DND-41 (cell line): ENCODE results near the gene GNG13.

Experiments used
- ATAC-seq: fragments of 200-7000 bp; cut with Tn5 transposase; 3 replicates; pipeline ENCODE4 v1.9.1; 2021; ENCODE audit warnings: low read depth; ENCODE audit not compliant: insufficient read depth
- DNase-seq: peaks from one replicate; pipeline ENCODE4 v3.0.0-alpha.2; 2020
- H2AFZ ChIP-seq: 2 replicates; pipeline ENCODE4 v1.6.0; 2012; ENCODE audit warnings: low read depth, low read length
- H3K27ac ChIP-seq: 2 replicates; pipeline ENCODE4 v1.5.1; 2012; ENCODE audit warnings: low read length, inconsistent platforms
- H3K27me3 ChIP-seq: fragments of 200-600 bp; sonication (generic); 2 replicates; pipeline ENCODE4 v1.6.0; 2012; ENCODE audit warnings: low read length, mild to moderate bottlenecking, inconsistent platforms; ENCODE audit not compliant: insufficient read depth, poor library complexity
- H3K36me3 ChIP-seq: 2 replicates; pipeline ENCODE4 v1.5.1; 2012; ENCODE audit warnings: low read length, inconsistent platforms; ENCODE audit not compliant: insufficient read depth
- H3K4me1 ChIP-seq: 2 replicates; pipeline ENCODE4 v1.5.1; 2012; ENCODE audit warnings: mild to moderate bottlenecking, low read length; ENCODE audit not compliant: insufficient read depth
- H3K4me2 ChIP-seq: 2 replicates; pipeline ENCODE4 v1.6.0; 2012; ENCODE audit warnings: mild to moderate bottlenecking, moderate library complexity, low read length, inconsistent platforms; ENCODE audit not compliant: insufficient read depth
- H3K4me3 ChIP-seq, 2 experiments: fragments of 200-600 bp in 1 of 2; shearing (Covaris generic) in 1 of 2; 2 replicates each; pipeline ENCODE4 v1.5.1; 2012 to 2016; ENCODE audit warnings: inconsistent platforms in 2 of 2, low read length in 2 of 2, mild to moderate bottlenecking in 2 of 2, low read depth in 1 of 2, moderate library complexity in 1 of 2
- H3K79me2 ChIP-seq: 2 replicates; pipeline ENCODE4 v1.6.0; 2012; ENCODE audit warnings: low read length, inconsistent platforms; ENCODE audit not compliant: insufficient read depth
- H3K9ac ChIP-seq: 2 replicates; pipeline ENCODE4 v1.6.0; 2012; ENCODE audit warnings: low read depth, mild to moderate bottlenecking, inconsistent platforms, low read length, moderate library complexity
- H3K9me3 ChIP-seq: 2 replicates; pipeline ENCODE4 v1.5.1; 2012; ENCODE audit warnings: low read length, moderate library complexity, mild to moderate bottlenecking, inconsistent platforms; ENCODE audit not compliant: insufficient read depth, severe bottlenecking
- H4K20me1 ChIP-seq: 2 replicates; pipeline ENCODE4 v1.6.0; 2012; ENCODE audit warnings: low read length; ENCODE audit not compliant: insufficient read depth
- CTCF ChIP-seq: IDR thresholded peaks from 2 replicates; pipeline ENCODE4 v1.5.1; 2012; ENCODE audit warnings: borderline replicate concordance, low read length, moderate library complexity, mild to moderate bottlenecking; ENCODE audit not compliant: poor library complexity, severe bottlenecking; ENCODE audit errors: extremely low read depth
- EZH2 ChIP-seq: IDR thresholded peaks from 3 replicates; pipeline ENCODE4 v1.6.1; 2012; ENCODE audit warnings: borderline replicate concordance, low read depth, mild to moderate bottlenecking, moderate library complexity, low read length, inconsistent platforms; ENCODE audit not compliant: severe bottlenecking

GNG13 gene

GRCh38 chr16:799948-800833, at the start of gene GNG13:
Gene GNG13, minus strand, starts transcription at chr16:800734. Its CDS starts 1,657 bp downstream, at chr16:799077.
- TF ChIP-seq EZH2 (no peak), CTCF (no peak)
- ATAC-seq (no peak; the same call in 2 of the 3 replicates), DNase-seq (no peak)
- Histone ChIP-seq H4K20me1 (peaks cover 32% of the 10 kb centered on the region), H3K4me2 (no peak within 1 kb of the TSS), H3K9me3 (no peaks in the 10 kb centered on the region), H3K4me1 (no peaks in the 10 kb centered on the region), H3K9ac (no peak within 1 kb of the TSS), H3K27ac (no peak within 1 kb of the TSS), H3K36me3 (peaks cover 25% of the 10 kb centered on the region), H3K4me3 (no peak within 1 kb of the TSS), H3K79me2 (no peaks in the 10 kb centered on the region), H2AFZ (no peak within 1 kb of the TSS), H3K27me3 (no peaks in the 10 kb centered on the region)

GRCh38 chr16:848510-849253, 48.1 kb upstream of the GNG13 start:
- ATAC-seq, result no peak

GRCh38 chr16:847681-848445, 47.3 kb upstream of the GNG13 start:
- Histone ChIP-seq H3K4me1 (no peaks in the 10 kb centered on the region), H3K9me3 (peaks cover 21% of the 10 kb centered on the region), H3K4me3 (no peak overlapping the region), H3K27me3 (no peaks in the 10 kb centered on the region), H2AFZ (no peak overlapping the region), H3K4me2 (no peak overlapping the region), H3K79me2 (no peaks in the 10 kb centered on the region), H3K9ac (no peak overlapping the region), H3K36me3 (no peaks in the 10 kb centered on the region), H4K20me1 (no peaks in the 10 kb centered on the region), H3K27ac (no peak overlapping the region)
- ATAC-seq (no peak), DNase-seq (no peak)
- no peak for TF ChIP-seq EZH2
- TF ChIP-seq CTCF, result no peak

More at GRCh38 chr16:848510-849253, 48.1 kb upstream of the GNG13 start:
- Histone ChIP-seq H3K36me3 (no peaks in the 10 kb centered on the region), H3K9me3 (peaks cover 21% of the 10 kb centered on the region), H3K4me2 (no peak overlapping the region), H3K79me2 (no peaks in the 10 kb centered on the region), H2AFZ (no peak overlapping the region), H3K4me1 (no peaks in the 10 kb centered on the region), H3K9ac (no peak overlapping the region), H3K4me3 (no peak overlapping the region), H4K20me1 (no peaks in the 10 kb centered on the region), H3K27ac (no peak overlapping the region), H3K27me3 (no peaks in the 10 kb centered on the region)
- TF ChIP-seq CTCF (no peak), EZH2 (no peak)
- no peak for DNase-seq
